GM21390 (cell line): ENCODE measurements around the gene CLEC18C.
"Not testable (repeated sequence)": the region's sequence is repeated elsewhere in the genome, so short reads cannot be mapped to it uniquely, and the experiment has no call there.

Experiments used
- ATAC-seq: cut with Tn5 transposase; IDR thresholded peaks from one replicate; pipeline ENCODE4 v1.9.1; 2021; ENCODE audit not compliant: unreplicated experiment

Gene CLEC18C

GRCh38 chr16:70159355-70160348 is 13.9 kb upstream of the CLEC18C start:
- ATAC-seq = no peak

- no peak for ATAC-seq
Observed at GRCh38 chr16:70160388-70160787, 13.2 kb upstream of the CLEC18C start.

GRCh38 chr16:70160821-70161220 is 12.8 kb upstream of the CLEC18C start:
- ATAC-seq = no peak

- no peak for ATAC-seq
Observed at GRCh38 chr16:70161350-70161749, 12.2 kb upstream of the CLEC18C start.

GRCh38 chr16:70162041-70162451 is 11.5 kb upstream of the CLEC18C start:
- ATAC-seq = no peak

- no peak for ATAC-seq
Observed at GRCh38 chr16:70163596-70163995, 10.0 kb upstream of the CLEC18C start.

- ATAC-seq = not testable (repeated sequence)
Observed at GRCh38 chr16:70166688-70167087, 6.9 kb upstream of the CLEC18C start.

- not testable (repeated sequence) for ATAC-seq
Observed at GRCh38 chr16:70173916-70174315, 329 bp downstream of the CLEC18C start.

GRCh38 chr16:70174387-70174932 is 873 bp downstream of the CLEC18C start:
- not testable (repeated sequence) for ATAC-seq

GRCh38 chr16:70187858-70188607 is 14.4 kb downstream of the CLEC18C start:
- not testable (repeated sequence) for ATAC-seq

- ATAC-seq = not testable (repeated sequence)
Observed at GRCh38 chr16:70188608-70188915, 15.0 kb downstream of the CLEC18C start.

GRCh38 chr16:70190574-70190973 is 17.0 kb downstream of the CLEC18C start:
- ATAC-seq = not testable (repeated sequence)

GRCh38 chr16:70196683-70197300 is 23.2 kb downstream of the CLEC18C start:
- ATAC-seq = not testable (repeated sequence)

- ATAC-seq = not testable (repeated sequence)
Observed at GRCh38 chr16:70197611-70198010, 24.0 kb downstream of the CLEC18C start.

- ATAC-seq = not testable (repeated sequence)
Observed at GRCh38 chr16:70198230-70198629, 24.6 kb downstream of the CLEC18C start.

GRCh38 chr16:70198666-70199065 is 25.1 kb downstream of the CLEC18C start:
- ATAC-seq = not testable (repeated sequence)

- not testable (repeated sequence) for ATAC-seq
Observed at GRCh38 chr16:70199170-70199569, 25.6 kb downstream of the CLEC18C start.

GRCh38 chr16:70200063-70200462 is 26.5 kb downstream of the CLEC18C start:
- ATAC-seq = not testable (repeated sequence)

GRCh38 chr16:70203508-70203907 is 29.9 kb downstream of the CLEC18C start:
- not testable (repeated sequence) for ATAC-seq

GRCh38 chr16:70204010-70204409 is 30.4 kb downstream of the CLEC18C start:
- ATAC-seq = not testable (repeated sequence)
